Stimulated activated CD4-positive, alpha-beta T cell treated with anti-CD3 and anti-CD28 coated beads, Interleukin-1b, Interleukin-23, amount 100 ng/mL, for 1 hour (primary cell): ENCODE measurements around the gene TRMT2B.
"Not testable (repeated sequence)": the region's sequence is repeated elsewhere in the genome, so short reads cannot be mapped to it uniquely, and the experiment has no call there.

Source experiments
- DNase-seq, 2 donors: peaks; one replicate each; pipeline ENCODE4 v3.0.0-alpha.2; 2020; ENCODE audit warnings: low read depth in 2 of 2

TRMT2B gene, protein sequence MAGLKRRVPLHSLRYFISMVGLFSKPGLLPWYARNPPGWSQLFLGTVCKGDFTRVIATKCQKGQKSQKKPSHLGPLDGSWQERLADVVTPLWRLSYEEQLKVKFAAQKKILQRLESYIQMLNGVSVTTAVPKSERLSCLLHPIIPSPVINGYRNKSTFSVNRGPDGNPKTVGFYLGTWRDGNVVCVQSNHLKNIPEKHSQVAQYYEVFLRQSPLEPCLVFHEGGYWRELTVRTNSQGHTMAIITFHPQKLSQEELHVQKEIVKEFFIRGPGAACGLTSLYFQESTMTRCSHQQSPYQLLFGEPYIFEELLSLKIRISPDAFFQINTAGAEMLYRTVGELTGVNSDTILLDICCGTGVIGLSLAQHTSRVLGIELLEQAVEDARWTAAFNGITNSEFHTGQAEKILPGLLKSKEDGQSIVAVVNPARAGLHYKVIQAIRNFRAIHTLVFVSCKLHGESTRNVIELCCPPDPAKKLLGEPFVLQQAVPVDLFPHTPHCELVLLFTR

DNA sequence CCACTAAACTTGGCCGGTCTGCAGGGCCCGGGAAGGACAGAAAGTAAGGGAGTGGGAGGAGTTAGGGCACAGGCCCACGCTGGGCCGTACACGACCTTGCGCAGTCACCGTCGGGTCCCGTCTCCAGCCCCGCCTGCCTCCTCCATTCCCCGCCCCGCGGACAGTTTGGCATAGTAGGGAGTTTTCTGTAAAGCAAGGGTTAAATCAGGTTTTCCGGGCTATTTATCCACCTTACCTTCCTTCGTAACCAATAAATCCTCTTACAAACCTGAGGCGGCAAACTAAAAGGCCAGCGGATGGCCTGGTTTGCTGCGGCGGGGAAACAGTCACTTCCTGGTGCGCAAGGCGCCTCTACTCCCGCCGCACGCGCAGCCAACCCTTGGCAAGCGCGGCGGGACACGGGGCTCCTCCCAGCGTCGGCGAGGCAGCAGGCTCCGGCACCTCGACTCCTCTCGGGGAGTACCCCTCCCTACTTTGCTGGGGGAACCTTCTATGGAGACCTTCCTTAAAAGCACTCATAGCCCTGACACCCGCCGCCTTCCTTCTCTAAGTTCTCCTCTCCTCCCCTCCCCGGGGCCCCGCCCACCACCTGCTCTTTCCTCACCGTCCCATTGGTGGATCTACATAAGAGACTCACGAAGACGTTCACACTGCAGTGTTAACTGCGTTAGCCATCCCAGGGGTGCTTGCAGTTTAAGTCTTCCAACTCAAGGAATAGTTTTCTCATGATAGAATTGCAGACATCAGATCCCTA lies at the start of gene TRMT2B:
TSS of gene TRMT2B (minus strand) at position 563 of the 754 bp plus-strand sequence. CDS start 9,822 bp downstream, outside the sequence.
- DNase-seq: peak; percentile 42 to 56

GRCh38 chrX:101097546-101098453 lies 45.9 kb upstream of the TRMT2B start, which contains the start of gene CENPI:
TSS of gene CENPI (plus strand) at chrX:101098204. CDS start at chrX:101101071, 2,867 bp downstream.
- peak; percentile 68 to 86 for DNase-seq

- no peak for DNase-seq
Observed at GRCh38 chrX:101091817-101092216, 39.9 kb upstream of the TRMT2B start.

- no peak for DNase-seq
Observed at GRCh38 chrX:101081231-101081630, 29.3 kb upstream of the TRMT2B start.

DNA sequence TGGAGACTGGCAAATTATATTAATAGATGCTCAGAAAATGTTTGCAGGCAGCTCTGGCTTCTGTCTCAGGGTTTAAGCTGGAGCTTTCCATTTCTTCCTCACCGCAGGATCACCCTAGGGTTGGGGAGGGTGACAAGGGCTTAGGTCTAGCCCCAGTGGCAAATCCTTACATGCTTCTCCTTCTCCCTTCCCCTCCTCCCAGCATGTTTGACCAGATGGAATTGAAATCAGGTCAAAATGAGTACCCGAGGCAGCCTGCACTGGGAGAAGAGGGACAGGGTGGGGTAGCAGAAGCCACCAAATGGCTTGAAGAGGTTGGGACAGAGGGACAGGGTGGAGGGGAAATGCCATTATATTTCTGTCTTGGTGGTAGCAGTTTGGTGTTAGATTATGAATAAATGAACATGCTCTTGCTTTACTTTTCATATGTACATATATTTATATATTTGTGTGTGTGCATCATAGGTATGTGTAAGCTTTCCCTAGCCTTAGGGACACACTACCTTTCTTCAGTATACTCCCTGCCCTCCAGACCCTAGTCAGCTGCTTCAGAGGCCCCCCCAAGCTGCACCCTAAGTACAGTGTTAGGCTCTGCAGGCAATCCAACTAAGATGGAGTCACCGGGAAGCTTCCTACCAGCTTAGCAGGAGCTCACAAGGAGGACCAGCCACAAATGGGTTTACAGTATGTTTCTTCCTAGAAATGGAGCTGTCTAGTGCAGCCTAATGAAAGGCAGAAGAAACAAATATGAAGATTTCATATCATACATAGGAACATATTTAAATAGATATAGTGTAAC lies 28.6 kb upstream of the TRMT2B start:
- no peak for DNase-seq

GRCh38 chrX:101079736-101080270 lies 27.9 kb upstream of the TRMT2B start:
- DNase-seq: no peak

- no peak for DNase-seq
Observed at GRCh38 chrX:101078716-101079598, 27.0 kb upstream of the TRMT2B start, which contains the start of gene TMEM35A. TSS of gene TMEM35A (plus strand) at chrX:101078879. CDS start at chrX:101079003, 124 bp downstream.

DNA sequence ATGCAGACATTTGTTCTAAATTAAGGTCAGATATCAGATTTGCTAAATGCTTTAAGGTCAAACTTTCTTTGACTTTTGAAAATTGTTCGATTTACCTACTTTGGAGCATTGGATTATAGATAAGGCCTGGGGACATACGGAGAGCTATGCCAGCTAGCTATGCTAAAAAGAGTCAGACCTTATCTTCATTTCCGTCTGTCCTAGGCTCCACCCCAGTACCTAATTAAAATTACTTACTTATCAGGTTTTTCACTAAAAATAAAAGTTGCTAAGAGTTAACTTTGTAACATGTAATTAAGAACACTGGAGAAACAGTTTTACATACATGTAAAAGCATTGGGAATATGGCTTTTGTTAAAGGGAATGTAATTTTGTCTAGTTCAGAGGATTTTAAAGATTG lies 19.7 kb upstream of the TRMT2B start:
- DNase-seq: no peak

GRCh38 chrX:101062176-101062575 lies 10.3 kb upstream of the TRMT2B start:
- DNase-seq: no peak

GRCh38 chrX:101057093-101057714 lies 5.3 kb upstream of the TRMT2B start:
- no peak for DNase-seq

DNA sequence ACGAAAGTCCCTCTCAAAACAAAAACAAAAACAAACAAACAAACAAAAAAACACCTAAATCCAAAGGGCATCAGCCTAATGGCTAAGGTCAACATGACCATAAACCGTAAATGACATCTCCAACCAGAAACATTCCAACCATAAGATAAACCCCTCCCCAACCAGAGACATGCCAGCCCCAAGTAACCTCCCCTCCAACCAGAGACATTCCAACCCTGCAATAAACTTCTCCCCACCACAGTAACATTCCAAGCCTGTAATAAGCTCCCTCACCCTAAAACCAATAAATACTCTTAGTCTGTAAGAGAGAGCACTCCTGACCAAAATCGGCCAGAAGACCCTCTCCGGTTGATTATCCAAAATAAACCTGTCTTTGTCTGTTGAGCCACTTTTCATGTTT lies 4.6 kb upstream of the TRMT2B start:
- DNase-seq: not testable (repeated sequence)

GRCh38 chrX:101051153-101051548 lies 760 bp downstream of the TRMT2B start:
- no peak for DNase-seq

GRCh38 chrX:101040197-101040596 lies 11.7 kb downstream of the TRMT2B start:
- no peak for DNase-seq

- no peak for DNase-seq
Observed at GRCh38 chrX:101037231-101037630, 14.7 kb downstream of the TRMT2B start.

GRCh38 chrX:101029665-101030064 lies 22.2 kb downstream of the TRMT2B start:
- DNase-seq: no peak

GRCh38 chrX:101028562-101028961 lies 23.3 kb downstream of the TRMT2B start:
- no peak for DNase-seq

DNA sequence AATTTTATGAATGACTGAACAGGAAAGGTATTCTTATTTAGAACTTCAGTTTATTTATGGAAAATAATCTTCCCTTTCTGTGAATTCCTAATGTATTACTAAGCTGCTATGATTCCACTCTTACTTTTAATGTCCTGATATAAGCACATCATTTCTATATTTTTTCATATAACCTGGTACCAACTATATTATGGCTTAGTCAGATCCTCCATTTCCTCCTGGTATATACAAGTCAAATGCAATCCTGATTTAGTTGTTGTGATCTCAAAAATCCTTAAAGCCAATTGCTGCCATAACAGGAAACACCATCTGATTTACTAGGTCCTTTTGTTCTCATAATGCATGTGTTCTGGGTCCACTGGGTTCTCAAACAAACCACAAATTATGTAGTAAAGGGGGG lies 26.8 kb downstream of the TRMT2B start:
- no peak for DNase-seq

- no peak for DNase-seq
Observed at GRCh38 chrX:101022020-101022419, 29.9 kb downstream of the TRMT2B start.

DNA sequence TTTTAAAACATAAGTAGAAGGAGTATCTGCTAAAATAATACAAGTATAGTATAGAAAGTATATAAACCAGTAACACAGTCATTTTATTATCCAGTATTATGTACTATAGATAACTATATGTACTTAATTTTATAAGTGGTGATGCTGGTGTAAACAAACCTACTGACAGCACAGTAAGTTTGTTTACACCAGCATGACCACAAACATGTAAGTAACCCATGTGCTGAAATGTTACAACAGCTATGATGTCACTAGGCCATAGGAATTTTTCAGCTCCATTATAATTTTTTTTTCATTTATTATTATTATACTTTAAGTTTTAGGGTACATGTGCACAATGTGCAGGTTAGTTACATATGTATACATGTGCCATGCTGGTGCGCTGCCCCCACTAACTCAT lies 39.9 kb downstream of the TRMT2B start:
- not testable (repeated sequence) for DNase-seq
